Parathyroid adenoma (tissue), 2 donors: Measurements from ENCODE around the gene IL36B.

Experiments
- H2AFZ ChIP-seq: fragments of 300-600 bp; sonication (generic); one replicate; pipeline ENCODE4 v1.7.0; 2017; ENCODE audit warnings: antibody characterized with exemption, mild to moderate bottlenecking
- H3K27ac ChIP-seq: fragments of 300-600 bp; sonication (generic); one replicate; pipeline ENCODE4 v1.7.0; 2017
- H3K27me3 ChIP-seq: fragments of 300-600 bp; sonication (generic); one replicate; pipeline ENCODE4 v1.7.0; 2017; ENCODE audit warnings: low read length; ENCODE audit not compliant: control insufficient read depth, insufficient read depth
- H3K36me3 ChIP-seq: fragments of 300-600 bp; sonication (generic); one replicate; pipeline ENCODE4 v1.7.0; 2017; ENCODE audit warnings: low read length; ENCODE audit not compliant: control insufficient read depth, insufficient read depth
- H3K4me1 ChIP-seq: fragments of 300-600 bp; sonication (generic); one replicate; pipeline ENCODE4 v1.7.0; 2017; ENCODE audit warnings: control low read depth
- H3K4me2 ChIP-seq: fragments of 300-600 bp; sonication (generic); one replicate; pipeline ENCODE4 v1.7.0; 2017; ENCODE audit warnings: low read length
- H3K4me3 ChIP-seq: fragments of 300-600 bp; sonication (generic); one replicate; pipeline ENCODE4 v1.7.0; 2017; ENCODE audit warnings: low read depth, low read length
- H3K79me2 ChIP-seq: fragments of 300-600 bp; sonication (generic); one replicate; pipeline ENCODE4 v1.7.0; 2017; ENCODE audit warnings: control low read depth
- H3K9ac ChIP-seq: fragments of 300-600 bp; sonication (generic); one replicate; pipeline ENCODE4 v1.7.0; 2017; ENCODE audit warnings: mild to moderate bottlenecking
- H3K9me3 ChIP-seq: fragments of 300-600 bp; sonication (generic); one replicate; pipeline ENCODE4 v1.7.0; 2017; ENCODE audit warnings: low read length; ENCODE audit not compliant: control insufficient read depth
- TF ChIP-seq, protein P1 (sequence below): fragments of 300-600 bp; sonication (generic); IDR thresholded peaks from one replicate; pipeline ENCODE4 v1.7.0; 2017; ENCODE audit warnings: antibody characterized with exemption, mild to moderate bottlenecking
- donor health status: primary hyperparathyroidism.

The IL36B gene

DNA sequence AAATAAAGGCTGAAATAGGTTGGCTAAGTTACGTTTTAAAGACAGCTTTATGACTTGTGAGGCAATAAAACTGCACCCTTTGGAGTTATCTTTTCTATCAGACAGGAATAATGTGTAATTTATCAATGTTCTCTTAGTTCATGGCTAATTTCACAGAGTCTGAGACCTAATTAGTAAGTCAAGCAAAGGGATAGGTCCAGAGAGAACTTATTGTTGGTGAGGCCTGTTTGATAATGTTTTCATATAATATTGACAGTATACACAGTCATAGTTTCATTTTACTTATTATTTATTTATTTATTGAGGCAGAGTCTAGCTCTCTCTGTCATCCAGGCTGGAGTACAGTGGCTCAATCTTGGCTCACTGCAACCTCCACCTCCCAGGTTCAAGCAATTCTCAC lies 4.5 kb upstream of the IL36B start:
- Histone ChIP-seq H3K4me2 (no peak overlapping the region), H3K36me3 (no peaks in the 10 kb centered on the region), H3K27ac (no peak overlapping the region), H3K4me1 (no peaks in the 10 kb centered on the region), H3K27me3 (no peaks in the 10 kb centered on the region), H3K9ac (no peak overlapping the region), H3K4me3 (no peak overlapping the region), H3K9me3 (no peaks in the 10 kb centered on the region), H2AFZ (no peak overlapping the region), H3K79me2 (no peaks in the 10 kb centered on the region)
- TF ChIP-seq, protein P1, sequence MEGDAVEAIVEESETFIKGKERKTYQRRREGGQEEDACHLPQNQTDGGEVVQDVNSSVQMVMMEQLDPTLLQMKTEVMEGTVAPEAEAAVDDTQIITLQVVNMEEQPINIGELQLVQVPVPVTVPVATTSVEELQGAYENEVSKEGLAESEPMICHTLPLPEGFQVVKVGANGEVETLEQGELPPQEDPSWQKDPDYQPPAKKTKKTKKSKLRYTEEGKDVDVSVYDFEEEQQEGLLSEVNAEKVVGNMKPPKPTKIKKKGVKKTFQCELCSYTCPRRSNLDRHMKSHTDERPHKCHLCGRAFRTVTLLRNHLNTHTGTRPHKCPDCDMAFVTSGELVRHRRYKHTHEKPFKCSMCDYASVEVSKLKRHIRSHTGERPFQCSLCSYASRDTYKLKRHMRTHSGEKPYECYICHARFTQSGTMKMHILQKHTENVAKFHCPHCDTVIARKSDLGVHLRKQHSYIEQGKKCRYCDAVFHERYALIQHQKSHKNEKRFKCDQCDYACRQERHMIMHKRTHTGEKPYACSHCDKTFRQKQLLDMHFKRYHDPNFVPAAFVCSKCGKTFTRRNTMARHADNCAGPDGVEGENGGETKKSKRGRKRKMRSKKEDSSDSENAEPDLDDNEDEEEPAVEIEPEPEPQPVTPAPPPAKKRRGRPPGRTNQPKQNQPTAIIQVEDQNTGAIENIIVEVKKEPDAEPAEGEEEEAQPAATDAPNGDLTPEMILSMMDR, result no peak

DNA sequence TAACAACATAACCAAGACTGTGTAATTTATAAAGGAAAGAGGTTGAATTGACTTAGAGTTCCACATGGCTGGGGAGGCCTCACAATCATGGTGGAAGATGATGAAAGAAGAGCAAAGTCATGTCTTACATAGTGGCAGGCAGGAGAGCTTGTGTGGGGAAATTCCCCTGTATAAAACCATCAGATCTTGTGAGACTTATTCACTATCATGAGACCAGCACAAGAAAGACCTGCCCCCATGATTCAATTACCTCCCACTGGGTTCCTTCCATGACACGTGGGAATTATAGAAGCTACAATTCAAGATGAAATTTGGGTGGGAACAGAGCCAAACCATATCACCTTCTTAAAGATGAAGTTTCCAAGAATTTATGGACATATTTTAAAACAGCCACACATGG lies 3.9 kb upstream of the IL36B start:
- Histone ChIP-seq H3K9ac (no peak overlapping the region), H3K4me1 (no peaks in the 10 kb centered on the region), H3K27ac (no peak overlapping the region), H3K4me3 (no peak overlapping the region), H3K36me3 (no peaks in the 10 kb centered on the region), H3K4me2 (no peak overlapping the region), H3K9me3 (no peaks in the 10 kb centered on the region), H2AFZ (no peak overlapping the region), H3K79me2 (no peaks in the 10 kb centered on the region), H3K27me3 (no peaks in the 10 kb centered on the region)
- TF ChIP-seq, protein P1, result no peak

DNA sequence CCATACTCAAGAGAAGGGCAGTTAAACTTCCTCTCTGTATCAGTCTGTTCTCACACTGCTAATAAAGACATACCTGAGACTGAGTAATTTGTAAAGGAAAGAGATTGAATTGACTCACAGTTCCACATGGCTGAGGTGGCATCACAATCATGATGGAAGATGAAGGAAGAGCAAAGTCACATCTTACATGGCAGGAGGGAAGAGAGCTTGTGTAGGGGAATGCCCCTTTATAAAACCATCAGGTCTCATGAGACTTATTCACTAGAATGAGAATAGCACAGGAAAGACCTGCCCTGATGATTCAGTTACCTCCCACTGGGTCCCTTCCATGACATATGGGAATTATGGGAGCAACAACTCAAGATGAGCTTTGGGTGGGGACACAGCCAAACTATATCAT lies 1.4 kb upstream of the IL36B start:
- no peak overlapping the region for H3K27ac ChIP-seq
- H3K79me2 ChIP-seq, result no peaks in the 10 kb centered on the region
- H3K9ac ChIP-seq, result no peak overlapping the region
- H3K9me3 ChIP-seq, result no peaks in the 10 kb centered on the region
- H3K36me3 ChIP-seq, result no peaks in the 10 kb centered on the region
- H3K4me1 ChIP-seq, result no peaks in the 10 kb centered on the region
- TF ChIP-seq, protein P1, result no peak
- no peak overlapping the region for H3K4me2 ChIP-seq
- H3K27me3 ChIP-seq, result no peaks in the 10 kb centered on the region
- no peak overlapping the region for H3K4me3 ChIP-seq
- H2AFZ ChIP-seq, result no peak overlapping the region

DNA sequence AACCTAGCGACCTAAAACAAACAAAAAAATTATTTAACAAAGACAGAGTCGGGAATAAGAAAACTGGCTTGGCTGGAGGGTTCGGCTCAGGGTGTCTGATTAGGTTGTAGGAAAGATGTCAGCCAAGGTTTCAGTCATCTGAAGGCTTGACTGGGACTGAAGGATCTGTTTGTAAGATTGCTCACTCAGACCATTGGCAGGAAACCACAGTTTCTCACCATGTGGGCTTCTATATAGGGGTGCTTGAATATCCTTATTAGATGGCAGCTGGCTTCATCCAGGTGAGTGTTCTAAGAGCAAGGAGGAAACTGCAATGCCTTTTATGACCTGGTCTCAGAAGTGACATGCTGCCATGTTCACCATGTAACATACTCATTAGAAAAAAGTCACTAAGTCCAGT lies 999 bp upstream of the IL36B start:
- Histone ChIP-seq H3K9ac (no peak overlapping the region), H3K4me2 (no peak overlapping the region), H2AFZ (no peak overlapping the region), H3K27me3 (no peaks in the 10 kb centered on the region), H3K4me3 (no peak overlapping the region), H3K4me1 (no peaks in the 10 kb centered on the region), H3K9me3 (no peaks in the 10 kb centered on the region), H3K27ac (no peak overlapping the region), H3K79me2 (no peaks in the 10 kb centered on the region), H3K36me3 (no peaks in the 10 kb centered on the region)
- TF ChIP-seq, protein P1, result no peak
